ENCODE measurements around the gene GMFB. TPM values are rescaled to one million over a fixed set of nuclear protein-coding genes. Genes with fewer than 3 reads are reported as not detected.
A peak's percentile ranks its signal among the peaks of the same experiment; 100 is the strongest.

Gene GMFB
- total RNA-seq, 2 experiments from 2014 or later: 29.2 to 32.1 TPM

DNA sequence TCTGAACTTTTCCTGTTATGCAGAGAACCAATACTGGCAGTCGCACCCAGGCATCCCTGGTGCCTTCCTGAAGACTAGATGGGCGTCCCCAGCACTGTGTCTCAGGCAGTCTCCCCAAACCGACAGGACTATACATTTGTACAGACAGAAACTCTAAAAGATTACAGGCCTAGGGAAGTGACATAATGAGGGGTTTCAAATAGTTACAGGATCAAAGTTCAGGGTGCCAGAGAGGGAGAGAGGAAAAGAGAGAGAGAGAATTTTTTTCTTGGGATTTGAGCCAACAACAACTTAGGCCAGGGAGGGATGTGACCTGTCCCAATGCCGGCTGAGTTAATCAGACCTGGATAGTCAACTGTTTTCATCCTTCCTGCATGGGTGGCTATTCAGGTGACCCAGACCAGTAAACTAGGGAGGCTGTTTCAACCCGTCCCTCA is 9.3 kb upstream of the GMFB start:
- peaks cover 18% of the 10 kb centered on the region for H3K27me3 Mint-ChIP-seq
- no peak overlapping the region for H3K4me3 Mint-ChIP-seq
- no peaks in the 10 kb centered on the region for H3K9me3 Mint-ChIP-seq
- H3K4me1 Mint-ChIP-seq (ENCODE audit: low read depth): peaks cover 3% of the 10 kb centered on the region
- H3K36me3 Mint-ChIP-seq (ENCODE audit: low read depth): no peaks in the 10 kb centered on the region
- DNase-seq (no peak), ATAC-seq (no peak)
- intact Hi-C loops (cut with micrococcal nuclease): no loop called here
- CTCF ChIA-PET: no interaction called here
- no peak for TF ChIP-seq CTCF (IDR thresholded peaks at IDR 0.05)
- POLR2A ChIA-PET: interaction anchor here (1.0 kb wide), 1 partner anchor 19 kb away, joined by 3 read pairs; no protein-coding TSS in a partner anchor
- H3K27ac Mint-ChIP-seq: no peak overlapping the region

GRCh38 chr14:54497224-54497623 is 8.4 kb upstream of the GMFB start:
- Mint-ChIP-seq H3K4me3 (no peak overlapping the region), H3K9me3 (no peaks in the 10 kb centered on the region), H3K4me1 (ENCODE audit: low read depth) (peaks cover 5% of the 10 kb centered on the region), H3K27me3 (peaks cover 14% of the 10 kb centered on the region), H3K27ac (no peak overlapping the region), H3K36me3 (ENCODE audit: low read depth) (no peaks in the 10 kb centered on the region)
- TF ChIP-seq CTCF (IDR thresholded peaks at IDR 0.05): no peak
- DNase-seq (no peak), ATAC-seq (no peak)
- intact Hi-C loops (cut with micrococcal nuclease): no loop called here
- CTCF ChIA-PET: interaction anchor here (1.2 kb wide), 1 partner anchor 13 kb away, joined by 3 read pairs; the partner anchor contains the start of gene CGRRF1
- POLR2A ChIA-PET: interaction anchor here (1.0 kb wide), 1 partner anchor 20 kb away, joined by 3 read pairs; no protein-coding TSS in a partner anchor

DNA sequence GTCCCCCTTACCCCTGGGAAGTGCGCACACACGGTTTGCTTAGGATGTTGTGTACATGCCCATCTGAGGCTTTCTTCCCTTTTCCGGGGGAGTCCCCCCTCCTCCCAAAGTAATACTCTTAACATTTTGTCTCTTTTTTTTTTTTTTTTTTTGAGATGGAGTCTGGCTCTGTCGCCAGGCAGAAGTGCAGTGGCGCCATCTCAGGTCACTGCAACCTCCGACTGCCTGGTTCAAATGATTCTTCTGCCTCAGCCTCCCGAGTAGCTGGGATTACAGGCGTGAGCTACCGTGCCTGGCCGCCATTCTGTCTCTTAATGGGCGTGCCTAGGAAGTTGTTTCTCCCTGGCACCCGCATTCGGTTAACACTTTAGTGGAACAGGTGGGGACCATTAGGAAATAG is 4.5 kb upstream of the GMFB start:
- DNase-seq (peak; percentile 39), ATAC-seq (no peak)
- POLR2A ChIA-PET: interaction anchor here (1.0 kb wide), 1 partner anchor 15 kb away, joined by 3 read pairs; no protein-coding TSS in a partner anchor
- H3K36me3 Mint-ChIP-seq (ENCODE audit: low read depth): no peaks in the 10 kb centered on the region
- intact Hi-C loops (cut with micrococcal nuclease): no loop called here
- H3K4me1 Mint-ChIP-seq (ENCODE audit: low read depth): peaks cover 15% of the 10 kb centered on the region
- peak; percentile 19 for TF ChIP-seq CTCF (IDR thresholded peaks at IDR 0.05)
- H3K9me3 Mint-ChIP-seq: no peaks in the 10 kb centered on the region
- H3K4me3 Mint-ChIP-seq: no peak overlapping the region
- CTCF ChIA-PET: interaction anchor here (0.6 to 2.3 kb wide), 5 partner anchors 9 to 306 kb away, joined by 3 to 11 read pairs (median 3); partner anchors contain the start of genes CGRRF1 and CNIH1
- no peak overlapping the region for H3K27ac Mint-ChIP-seq
- peaks cover 3% of the 10 kb centered on the region for H3K27me3 Mint-ChIP-seq

- Mint-ChIP-seq H3K27ac (peak overlapping the region; percentile 91), H3K4me3 (no peak overlapping the region), H3K9me3 (no peaks in the 10 kb centered on the region), H3K4me1 (ENCODE audit: low read depth) (peaks cover 28% of the 10 kb centered on the region), H3K36me3 (ENCODE audit: low read depth) (peaks cover 9% of the 10 kb centered on the region), H3K27me3 (no peaks in the 10 kb centered on the region)
- intact Hi-C loops (cut with micrococcal nuclease): no loop called here
- ATAC-seq (no peak), DNase-seq (no peak)
- no peak for TF ChIP-seq CTCF (IDR thresholded peaks at IDR 0.05)
- ChIA-PET CTCF (interaction anchor here (3.2 kb wide), 1 partner anchor 18 kb away, joined by 12 read pairs; the partner anchor contains the start of gene CGRRF1), POLR2A (no interaction called here)
Measured at GRCh38 chr14:54490445-54491175, 1.8 kb upstream of the GMFB start.
